ENCODE data around the gene RTN4RL1.

Gene RTN4RL1

DNA sequence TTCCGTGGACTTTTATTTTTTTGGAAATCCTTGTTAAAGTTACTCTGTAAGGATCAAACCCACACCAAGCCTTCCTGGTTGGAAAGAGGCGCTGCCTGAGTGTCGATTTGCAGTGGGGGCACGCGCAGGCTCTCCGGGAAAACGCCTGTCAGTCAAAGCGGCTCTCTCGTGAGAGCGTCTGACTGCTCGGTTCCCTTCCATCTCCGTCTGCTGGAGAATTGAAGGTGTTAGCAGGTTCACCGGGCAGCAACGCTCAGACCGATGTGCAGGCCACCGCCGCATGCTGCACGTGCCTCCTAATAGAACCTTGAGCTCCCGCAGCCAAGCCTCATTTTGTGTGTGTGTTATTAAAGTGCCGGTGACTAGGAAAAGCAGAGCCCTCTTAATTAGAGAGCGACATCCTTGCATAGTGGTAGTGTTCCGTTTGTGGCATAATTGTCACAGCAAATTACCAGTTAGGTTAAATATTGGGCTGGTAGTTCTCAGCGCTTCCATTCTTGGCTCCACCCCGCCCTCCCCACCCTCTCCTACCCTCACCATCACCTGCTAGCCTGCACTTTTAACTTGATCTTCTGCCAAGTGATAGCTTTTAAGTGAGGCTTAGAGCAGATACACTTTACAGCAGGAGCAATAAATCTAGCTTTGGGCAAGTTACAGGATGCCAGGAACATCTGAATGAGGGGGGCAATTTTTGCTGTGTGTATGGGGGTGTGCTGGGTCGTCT, 119.8 kb downstream of the RTN4RL1 start:
- Histone ChIP-seq H3K4me2 (ENCODE audit: low read depth, low read length, poor library complexity, severe bottlenecking) (no peak overlapping the region), H3K9me2 (replicated peaks; ENCODE audit: low read depth, low read length) (no peaks in the 10 kb centered on the region), H3K9me3 (ENCODE audit: insufficient read depth, low read depth, low read length) (no peaks in the 10 kb centered on the region), H4K20me1 (ENCODE audit: insufficient read depth, low read length, poor library complexity, severe bottlenecking) (no peaks in the 10 kb centered on the region), H3F3A (ENCODE audit: low read depth) (no peaks in the 10 kb centered on the region), H3K36me3 (ENCODE audit: insufficient read depth, low read length) (no peaks in the 10 kb centered on the region), H3K4me1 (ENCODE audit: insufficient read depth, low read length, poor library complexity, severe bottlenecking) (no peaks in the 10 kb centered on the region), H3K79me2 (ENCODE audit: insufficient read depth, low read length) (no peaks in the 10 kb centered on the region), H3K9ac (ENCODE audit: low read depth, low read length, poor library complexity, severe bottlenecking) (no peak overlapping the region), H3K27me3 (ENCODE audit: insufficient read depth, low read length, poor library complexity, severe bottlenecking) (no peaks in the 10 kb centered on the region), H3K4me3 (ENCODE audit: low read length, poor library complexity, severe bottlenecking) (no peak overlapping the region), H2AFZ (ENCODE audit: low read length) (no peak overlapping the region)
- TF ChIP-seq, protein P1, sequence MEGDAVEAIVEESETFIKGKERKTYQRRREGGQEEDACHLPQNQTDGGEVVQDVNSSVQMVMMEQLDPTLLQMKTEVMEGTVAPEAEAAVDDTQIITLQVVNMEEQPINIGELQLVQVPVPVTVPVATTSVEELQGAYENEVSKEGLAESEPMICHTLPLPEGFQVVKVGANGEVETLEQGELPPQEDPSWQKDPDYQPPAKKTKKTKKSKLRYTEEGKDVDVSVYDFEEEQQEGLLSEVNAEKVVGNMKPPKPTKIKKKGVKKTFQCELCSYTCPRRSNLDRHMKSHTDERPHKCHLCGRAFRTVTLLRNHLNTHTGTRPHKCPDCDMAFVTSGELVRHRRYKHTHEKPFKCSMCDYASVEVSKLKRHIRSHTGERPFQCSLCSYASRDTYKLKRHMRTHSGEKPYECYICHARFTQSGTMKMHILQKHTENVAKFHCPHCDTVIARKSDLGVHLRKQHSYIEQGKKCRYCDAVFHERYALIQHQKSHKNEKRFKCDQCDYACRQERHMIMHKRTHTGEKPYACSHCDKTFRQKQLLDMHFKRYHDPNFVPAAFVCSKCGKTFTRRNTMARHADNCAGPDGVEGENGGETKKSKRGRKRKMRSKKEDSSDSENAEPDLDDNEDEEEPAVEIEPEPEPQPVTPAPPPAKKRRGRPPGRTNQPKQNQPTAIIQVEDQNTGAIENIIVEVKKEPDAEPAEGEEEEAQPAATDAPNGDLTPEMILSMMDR (conservative IDR thresholded peaks at IDR 0.05; ENCODE audit: low read length) = no peak
- no peak for TF ChIP-seq EZH2phosphoT487 (IDR thresholded peaks at IDR 0.05; ENCODE audit: borderline replicate concordance)

DNA sequence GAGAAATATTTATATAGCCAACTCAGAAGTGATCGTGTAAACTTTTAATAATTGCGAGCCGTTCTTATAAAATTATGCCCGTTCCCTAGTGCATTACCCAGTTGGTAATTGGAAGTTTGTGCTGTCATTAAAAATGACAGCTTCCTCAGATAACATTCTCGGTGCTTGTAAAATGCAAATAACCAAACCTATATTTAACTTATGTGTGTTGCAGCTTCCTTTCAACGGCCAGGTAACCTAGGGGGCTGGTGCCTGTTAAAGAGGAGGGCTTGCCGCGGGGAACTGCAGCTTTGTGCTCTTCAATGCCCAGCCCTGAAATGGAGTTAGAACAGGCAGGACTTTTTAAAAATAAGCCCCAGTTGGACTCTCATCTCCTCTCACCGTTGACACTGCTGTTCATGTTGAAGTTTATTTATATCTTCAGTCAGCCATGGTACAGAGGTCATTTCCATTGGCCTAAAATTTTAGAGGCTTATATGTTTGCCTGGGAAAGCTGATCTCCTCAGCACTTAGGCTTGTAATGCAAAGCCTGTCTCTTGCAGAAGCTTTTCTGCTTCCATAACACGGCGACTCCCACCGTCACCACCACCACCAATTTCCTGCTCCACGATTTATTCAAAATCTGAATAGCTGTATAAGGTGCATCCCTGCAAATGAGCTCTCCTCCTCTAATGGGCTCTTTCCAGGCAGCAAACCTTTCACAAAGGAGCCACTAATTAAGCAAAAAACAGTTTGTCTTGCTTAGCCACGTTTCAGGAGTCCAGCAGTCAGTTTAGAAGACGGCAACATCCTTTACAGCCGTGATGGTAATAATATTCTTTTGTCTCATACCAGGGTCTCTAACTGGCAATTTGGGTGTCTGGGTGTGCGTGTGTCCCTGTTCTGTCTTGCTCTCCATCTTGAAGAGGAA, 120.6 kb downstream of the RTN4RL1 start:
- Histone ChIP-seq H2AFZ (ENCODE audit: low read length) (no peak overlapping the region), H3K79me2 (ENCODE audit: insufficient read depth, low read length) (no peaks in the 10 kb centered on the region), H3K4me2 (ENCODE audit: low read depth, low read length, poor library complexity, severe bottlenecking) (peak overlapping the region; percentile 19), H4K20me1 (ENCODE audit: insufficient read depth, low read length, poor library complexity, severe bottlenecking) (no peaks in the 10 kb centered on the region), H3K4me3 (ENCODE audit: low read length, poor library complexity, severe bottlenecking) (no peak overlapping the region), H3K36me3 (ENCODE audit: insufficient read depth, low read length) (no peaks in the 10 kb centered on the region), H3K9me2 (replicated peaks; ENCODE audit: low read depth, low read length) (no peaks in the 10 kb centered on the region), H3F3A (ENCODE audit: low read depth) (no peaks in the 10 kb centered on the region), H3K9me3 (ENCODE audit: insufficient read depth, low read depth, low read length) (no peaks in the 10 kb centered on the region), H3K27me3 (ENCODE audit: insufficient read depth, low read length, poor library complexity, severe bottlenecking) (no peaks in the 10 kb centered on the region), H3K9ac (ENCODE audit: low read depth, low read length, poor library complexity, severe bottlenecking) (no peak overlapping the region), H3K4me1 (ENCODE audit: insufficient read depth, low read length, poor library complexity, severe bottlenecking) (no peaks in the 10 kb centered on the region)
- TF ChIP-seq, protein P1 (conservative IDR thresholded peaks at IDR 0.05; ENCODE audit: low read length) = no peak
- TF ChIP-seq EZH2phosphoT487 (IDR thresholded peaks at IDR 0.05; ENCODE audit: borderline replicate concordance) = no peak

DNA sequence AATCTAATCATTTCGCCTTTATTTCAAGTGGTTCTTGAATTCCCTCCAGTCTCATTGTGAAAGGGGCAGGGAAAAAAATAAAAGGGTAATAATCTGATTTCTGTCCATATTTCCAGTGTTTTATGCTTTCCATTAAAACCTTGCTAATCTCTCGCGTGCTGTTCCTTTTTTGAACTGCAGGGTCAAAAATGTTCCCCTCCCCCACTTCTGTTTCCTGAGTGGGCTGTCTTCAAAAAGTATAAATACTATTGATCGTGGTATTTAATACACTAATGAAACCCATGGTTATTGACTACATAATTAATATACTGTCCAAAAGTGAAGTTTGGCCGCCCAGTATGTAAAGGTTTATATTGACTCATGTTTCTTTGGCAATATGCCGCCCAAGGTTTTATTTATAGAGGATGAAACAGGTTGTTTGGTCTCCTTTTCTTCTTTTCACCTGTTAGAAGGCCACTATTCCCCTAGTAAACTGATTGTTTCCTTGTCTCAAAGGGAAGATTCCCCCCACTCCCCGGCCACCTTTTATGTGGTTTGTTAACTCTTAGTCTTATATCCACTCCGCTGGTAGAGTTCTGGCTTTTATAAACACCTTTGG, 125.6 kb downstream of the RTN4RL1 start:
- Histone ChIP-seq H3K9ac (ENCODE audit: low read depth, low read length, poor library complexity, severe bottlenecking) (no peak overlapping the region), H3K4me3 (ENCODE audit: low read length, poor library complexity, severe bottlenecking) (no peak overlapping the region), H4K20me1 (ENCODE audit: insufficient read depth, low read length, poor library complexity, severe bottlenecking) (no peaks in the 10 kb centered on the region), H3K9me3 (ENCODE audit: insufficient read depth, low read depth, low read length) (no peaks in the 10 kb centered on the region), H3K9me2 (replicated peaks; ENCODE audit: low read depth, low read length) (no peaks in the 10 kb centered on the region), H2AFZ (ENCODE audit: low read length) (no peak overlapping the region), H3K79me2 (ENCODE audit: insufficient read depth, low read length) (no peaks in the 10 kb centered on the region), H3K36me3 (ENCODE audit: insufficient read depth, low read length) (peaks cover 43% of the 10 kb centered on the region; the same call in 1 of the 2 replicates), H3K27me3 (ENCODE audit: insufficient read depth, low read length, poor library complexity, severe bottlenecking) (no peaks in the 10 kb centered on the region), H3K4me1 (ENCODE audit: insufficient read depth, low read length, poor library complexity, severe bottlenecking) (no peaks in the 10 kb centered on the region), H3K4me2 (ENCODE audit: low read depth, low read length, poor library complexity, severe bottlenecking) (no peak overlapping the region), H3F3A (ENCODE audit: low read depth) (no peaks in the 10 kb centered on the region)
- TF ChIP-seq, protein P1 (conservative IDR thresholded peaks at IDR 0.05; ENCODE audit: low read length) = peak; percentile 43
- no peak for TF ChIP-seq EZH2phosphoT487 (IDR thresholded peaks at IDR 0.05; ENCODE audit: borderline replicate concordance)

Data from Loucy (cell line).